Measurements from ENCODE around the gene AMHR2. TPM values are rescaled to one million over a fixed set of nuclear protein-coding genes. Genes with fewer than 3 reads are reported as not detected.
A peak's percentile ranks its signal among the peaks of the same experiment; 100 is the strongest.

AMHR2 gene
- total and polyA plus RNA-seq, 2 experiments from 2014 or later, result 0.24 TPM; not detected in 1

GRCh38 chr12:53474819-53475218 lies 51.2 kb downstream of the AMHR2 start (continued):
- TF ChIP-seq CTCF (conservative IDR thresholded peaks at IDR 0.05; ENCODE audit: low read depth in 2 of 2), result no peak
- TF ChIP-seq ZNF331 (CRISPR knock-in tag; IDR thresholded peaks at IDR 0.05; ENCODE audit: low read depth), result no peak
- TF ChIP-seq EZH2phosphoT487 (IDR thresholded peaks at IDR 0.05; ENCODE audit: unreplicated experiment), result no peak
- TF ChIP-seq CREB1 (CRISPR knock-in tag; IDR thresholded peaks at IDR 0.05; ENCODE audit: low read depth), result no peak
- TF ChIP-seq EZH2 (IDR thresholded peaks at IDR 0.05; ENCODE audit: low read depth, unreplicated experiment), result no peak

GRCh38 chr12:53476769-53477209 lies 53.1 kb downstream of the AMHR2 start:
- H3K4me1 Mint-ChIP-seq, result peaks cover 50% of the 10 kb centered on the region
- peaks cover 44% of the 10 kb centered on the region for H3K79me2 ChIP-seq (replicated peaks; ENCODE audit: insufficient read depth)
- no peak overlapping the region for H3K4me3 ChIP-seq
- H3K27me3 Mint-ChIP-seq (ENCODE audit: insufficient read depth, low read depth, poor library complexity), result peaks cover 10% of the 10 kb centered on the region
- peak; percentile 34 to 58; a peak in 3 of 4 replicates for TF ChIP-seq CTCF (conservative IDR thresholded peaks at IDR 0.05; ENCODE audit: low read depth in 2 of 2)
- no peak for TF ChIP-seq STAT1 (IDR thresholded peaks at IDR 0.05; ENCODE audit: unreplicated experiment)
- H3K36me3 ChIP-seq (ENCODE audit: insufficient read depth), result peaks cover 77% of the 10 kb centered on the region
- no peaks in the 10 kb centered on the region for H3K9me2 ChIP-seq (ENCODE audit: insufficient read depth)
- peaks cover 48% of the 10 kb centered on the region for H3F3A ChIP-seq (replicated peaks; ENCODE audit: low read depth)
- H3K4me1 ChIP-seq (ENCODE audit: insufficient read depth), result peaks cover 38% of the 10 kb centered on the region
- H4K20me1 ChIP-seq (replicated peaks; ENCODE audit: insufficient read depth), result peaks cover 59% of the 10 kb centered on the region
- peaks cover 97% of the 10 kb centered on the region for H3K36me3 Mint-ChIP-seq (ENCODE audit: low read depth)
- no peaks in the 10 kb centered on the region for H3K27me3 ChIP-seq (ENCODE audit: insufficient read depth)
- H3K4me2 ChIP-seq, result no peak overlapping the region
- no peak overlapping the region for H2AFZ ChIP-seq
- H3K9me3 Mint-ChIP-seq, result no peaks in the 10 kb centered on the region
- H3K27ac Mint-ChIP-seq, result peak overlapping the region; percentile 91
- peak; percentile 62 for ATAC-seq
- peak overlapping the region; percentile 71 for H3K27ac ChIP-seq (ENCODE audit: low read depth)
- peak; percentile 82 for DNase-seq (ENCODE audit: low spot score)
- no peak overlapping the region for H3K4me3 Mint-ChIP-seq

GRCh38 chr12:53478865-53479264 lies 55.2 kb downstream of the AMHR2 start:
- Histone ChIP-seq H3K27ac (ENCODE audit: low read depth) (peak overlapping the region; percentile 71), H3K36me3 (ENCODE audit: insufficient read depth) (peaks cover 57% of the 10 kb centered on the region), H3F3A (replicated peaks; ENCODE audit: low read depth) (peaks cover 57% of the 10 kb centered on the region), H4K20me1 (replicated peaks; ENCODE audit: insufficient read depth) (peaks cover 62% of the 10 kb centered on the region), H3K9me2 (ENCODE audit: insufficient read depth) (no peaks in the 10 kb centered on the region), H3K4me2 (no peak overlapping the region), H2AFZ (no peak overlapping the region), H3K27me3 (ENCODE audit: insufficient read depth) (no peaks in the 10 kb centered on the region), H3K4me3 (no peak overlapping the region), H3K79me2 (replicated peaks; ENCODE audit: insufficient read depth) (peaks cover 24% of the 10 kb centered on the region), H3K4me1 (ENCODE audit: insufficient read depth) (peaks cover 29% of the 10 kb centered on the region)
- H3K36me3 Mint-ChIP-seq (ENCODE audit: low read depth), result peaks cover 91% of the 10 kb centered on the region
- peaks cover 26% of the 10 kb centered on the region for H3K27me3 Mint-ChIP-seq (ENCODE audit: insufficient read depth, low read depth, poor library complexity)
- H3K4me1 Mint-ChIP-seq, result peaks cover 52% of the 10 kb centered on the region
- no peaks in the 10 kb centered on the region for H3K9me3 Mint-ChIP-seq
- DNase-seq (ENCODE audit: low spot score) (no peak), ATAC-seq (no peak)
- H3K27ac Mint-ChIP-seq, result no peak overlapping the region
- no peak overlapping the region for H3K4me3 Mint-ChIP-seq
- TF ChIP-seq JUNB (IDR thresholded peaks at IDR 0.05; ENCODE audit: unreplicated experiment), result no peak
- no peak for TF ChIP-seq POLR2AphosphoS5 (IDR thresholded peaks at IDR 0.05; ENCODE audit: low read depth)
- no peak for TF ChIP-seq REST (IDR thresholded peaks at IDR 0.05; ENCODE audit: unreplicated experiment)
- no peak for TF ChIP-seq EZH2phosphoT487 (IDR thresholded peaks at IDR 0.05; ENCODE audit: unreplicated experiment)
- no peak for TF ChIP-seq STAT1 (IDR thresholded peaks at IDR 0.05; ENCODE audit: unreplicated experiment)
- TF ChIP-seq CTCF (conservative IDR thresholded peaks at IDR 0.05; ENCODE audit: low read depth in 2 of 2), result no peak
- TF ChIP-seq EZH2 (IDR thresholded peaks at IDR 0.05; ENCODE audit: low read depth, unreplicated experiment), result no peak
- TF ChIP-seq ZNF114 (CRISPR knock-in tag; IDR thresholded peaks at IDR 0.05), result no peak
- no peak for TF ChIP-seq ZNF331 (CRISPR knock-in tag; IDR thresholded peaks at IDR 0.05; ENCODE audit: low read depth)
